H1 (cell line): ENCODE data around the gene KDELR1. TPM values are rescaled to one million over a fixed set of nuclear protein-coding genes. Genes with fewer than 3 reads are reported as not detected.

Experiments used
- CTCF ChIA-PET: fragments of 300-600 bp; sonication (Branson Sonifier 250); formaldehyde crosslinking; loops from one replicate; lab custom pipeline; 2021; ENCODE audit not compliant: partially characterized antibody; lab: Charles Lee
- POLR2A ChIA-PET: fragments of 300-600 bp; sonication (Branson Sonifier 250); formaldehyde crosslinking; loops from one replicate; lab custom pipeline; 2021; ENCODE audit warnings: inconsistent platforms; ENCODE audit not compliant: partially characterized antibody; lab: Charles Lee
- DNase-seq, 2 experiments: peaks; one replicate each; pipeline versions ENCODE4 v3.0.0 to v3.0.0-alpha.2; 2010 to 2022; ENCODE audit warnings: low spot score in 2 of 2, low read depth in 1 of 2, mixed read lengths in 1 of 2
- FAIRE-seq: peaks from 2 replicates; lab custom pipeline; 2011; peaks lifted over from hg19 to GRCh38; lab: Jason Lieb, UNC
- H2AFZ ChIP-seq: 2 replicates; pipeline ENCODE4 v1.8.1; 2012; ENCODE audit warnings: low read length, inconsistent platforms
- H2AK5ac ChIP-seq: 2 replicates; pipeline ENCODE4 v1.6.1; 2013; ENCODE audit warnings: low read depth, low read length
- H2BK120ac ChIP-seq: replicated peaks from 2 replicates; pipeline ENCODE3; 2013; ENCODE audit warnings: low read depth, low read length, inconsistent platforms
- H2BK12ac ChIP-seq: 2 replicates; pipeline ENCODE4 v1.6.1; 2013; ENCODE audit warnings: low read depth, low read length
- H2BK15ac ChIP-seq: 2 replicates; pipeline ENCODE4 v1.6.1; 2013; ENCODE audit warnings: low read length
- H2BK20ac ChIP-seq: 2 replicates; pipeline ENCODE4 v1.6.1; 2013; ENCODE audit warnings: low read length
- H2BK5ac ChIP-seq: 2 replicates; pipeline ENCODE4 v1.6.1; 2013; ENCODE audit warnings: low read depth, low read length
- H3K14ac ChIP-seq: 2 replicates; pipeline ENCODE4 v1.6.1; 2013; ENCODE audit warnings: inconsistent platforms; ENCODE audit not compliant: insufficient read length
- H3K18ac ChIP-seq: 2 replicates; pipeline ENCODE4 v1.6.1; 2013; ENCODE audit warnings: low read length; ENCODE audit errors: extremely low read depth
- H3K23ac ChIP-seq: 2 replicates; pipeline ENCODE4 v1.6.1; 2013; ENCODE audit warnings: inconsistent platforms; ENCODE audit not compliant: insufficient read length
- H3K23me2 ChIP-seq: 2 replicates; pipeline ENCODE4 v1.6.1; 2013; ENCODE audit warnings: low read depth, low read length
- H3K27ac ChIP-seq: 2 replicates; pipeline ENCODE4 v1.6.1; 2011; ENCODE audit warnings: low read depth, low read length, inconsistent platforms
- H3K27me3 ChIP-seq, 4 experiments: replicated peaks in 1 of 4; 1 replicate in 1 of 4; 2 replicates in 3 of 4; pipeline versions ENCODE4 v1.6.1 to v1.8.1; 2011 to 2013; ENCODE audit warnings: low read length in 3 of 4, mild to moderate bottlenecking in 3 of 4, inconsistent platforms in 2 of 4, mixed read lengths in 2 of 4, moderate library complexity in 1 of 4; ENCODE audit not compliant: control insufficient read depth in 3 of 4, insufficient read depth in 3 of 4; ENCODE audit errors: extremely low read depth in 1 of 4
- H3K36me3 ChIP-seq, 4 experiments: 2 replicates each; pipeline versions ENCODE4 v1.6.1 to v1.8.1; 2011 to 2013; ENCODE audit warnings: mild to moderate bottlenecking in 4 of 4, low read length in 3 of 4, moderate library complexity in 2 of 4, control low read depth in 1 of 4, inconsistent platforms in 1 of 4; ENCODE audit not compliant: insufficient read depth in 4 of 4, control insufficient read depth in 2 of 4
- H3K4ac ChIP-seq: replicated peaks from 2 replicates; pipeline ENCODE3; 2013; ENCODE audit warnings: low read length, low read depth, mixed read lengths, inconsistent platforms; ENCODE audit not compliant: insufficient read length
- H3K4me1 ChIP-seq, 4 experiments: replicated peaks in 1 of 4; 1 replicate in 1 of 4; 2 replicates in 3 of 4; pipeline versions ENCODE4 v1.6.1 to v1.8.1; 2011 to 2013; ENCODE audit warnings: low read length in 3 of 4, inconsistent platforms in 2 of 4, mixed read lengths in 1 of 4; ENCODE audit not compliant: insufficient read depth in 4 of 4, control insufficient read depth in 3 of 4
- H3K4me2 ChIP-seq, 2 experiments: 2 replicates each; pipeline versions ENCODE4 v1.6.1 to v1.8.1; 2011 to 2013; ENCODE audit warnings: low read depth in 2 of 2, low read length in 2 of 2, control low read depth in 1 of 2, inconsistent platforms in 1 of 2, mild to moderate bottlenecking in 1 of 2; ENCODE audit not compliant: insufficient read depth in 1 of 2
- H3K4me3 ChIP-seq, 4 experiments: fragments of 200-600, 300-600 bp in 1 of 4; sonication (generic), shearing (Covaris generic), sonication (Bioruptor Twin) in 1 of 4; 2 replicates each; pipeline versions ENCODE4 v1.5.1 to v1.8.1; 2011 to 2016; ENCODE audit warnings: low read length in 4 of 4, low read depth in 3 of 4, control low read depth in 2 of 4, inconsistent platforms in 2 of 4, mild to moderate bottlenecking in 2 of 4, mixed read lengths in 1 of 4, moderate library complexity in 1 of 4; ENCODE audit not compliant: insufficient read depth in 2 of 4; ENCODE audit errors: extremely low read depth in 1 of 4
- H3K56ac ChIP-seq: replicated peaks from 2 replicates; pipeline ENCODE3; 2013; ENCODE audit warnings: low read depth, mild to moderate bottlenecking, mixed read lengths, low read length, inconsistent platforms; ENCODE audit not compliant: insufficient read length
- H3K79me1 ChIP-seq: 2 replicates; pipeline ENCODE4 v1.6.1; 2013; ENCODE audit warnings: low read depth, low read length, control low read depth
- H3K79me2 ChIP-seq, 2 experiments: 2 replicates each; pipeline versions ENCODE4 v1.6.1 to v1.8.1; 2012 to 2013; ENCODE audit warnings: low read length in 2 of 2, mild to moderate bottlenecking in 2 of 2, inconsistent platforms in 1 of 2; ENCODE audit not compliant: insufficient read depth in 2 of 2, control insufficient read depth in 1 of 2
- H3K9ac ChIP-seq, 4 experiments: replicated peaks in 1 of 4; 1 replicate in 1 of 4; 2 replicates in 3 of 4; pipeline versions ENCODE4 v1.6.1 to v1.8.1; 2011 to 2013; ENCODE audit warnings: low read depth in 3 of 4, low read length in 3 of 4, control low read depth in 2 of 4, mild to moderate bottlenecking in 2 of 4, moderate library complexity in 2 of 4, inconsistent platforms in 1 of 4; ENCODE audit errors: extremely low read depth in 1 of 4
- H3K9me3 ChIP-seq, 2 experiments: 2 replicates each; pipeline versions ENCODE4 v1.6.1 to v1.8.1; 2012 to 2013; ENCODE audit warnings: mild to moderate bottlenecking in 2 of 2, moderate library complexity in 2 of 2, control low read depth in 1 of 2, inconsistent platforms in 1 of 2, low read depth in 1 of 2, low read length in 1 of 2, mixed read lengths in 1 of 2; ENCODE audit not compliant: insufficient read depth in 2 of 2
- H4K20me1 ChIP-seq, 2 experiments: replicated peaks in 1 of 2; 2 replicates each; pipeline versions ENCODE3 to v1.8.1; 2011 to 2013; ENCODE audit warnings: inconsistent platforms in 2 of 2, low read length in 2 of 2, mild to moderate bottlenecking in 1 of 2; ENCODE audit not compliant: insufficient read depth in 2 of 2, control insufficient read depth in 1 of 2
- H4K5ac ChIP-seq: 2 replicates; pipeline ENCODE4 v1.6.1; 2013; ENCODE audit warnings: low read length, low read depth, mixed read lengths, inconsistent platforms; ENCODE audit not compliant: insufficient read length
- H4K8ac ChIP-seq: 2 replicates; pipeline ENCODE4 v1.8.0; 2013; ENCODE audit warnings: mild to moderate bottlenecking, moderate library complexity, low read length, inconsistent platforms; ENCODE audit not compliant: insufficient read depth; ENCODE audit errors: extremely low read depth
- H4K91ac ChIP-seq: replicated peaks from 2 replicates; pipeline ENCODE3; 2013; ENCODE audit warnings: low read length, mixed read lengths, inconsistent platforms; ENCODE audit not compliant: insufficient read length
- CBX5 ChIP-seq: fragments of 300-800, 300-1000 bp; sonication (generic); IDR thresholded peaks from 2 replicates; pipeline ENCODE4 v1.7.1; 2016; ENCODE audit warnings: antibody characterized with exemption, low read length, low read depth
- CBX8 ChIP-seq: fragments of 300-800, 300-1000 bp; sonication (generic); IDR thresholded peaks from 2 replicates; pipeline ENCODE4 v1.7.1; 2016; ENCODE audit warnings: low read depth, low read length, borderline replicate concordance
- CHD1 ChIP-seq: IDR thresholded peaks from 2 replicates; pipeline ENCODE4 v1.6.1; 2012; ENCODE audit warnings: low read depth, low read length, improper control_type of control experiment
- HDAC6 ChIP-seq: IDR thresholded peaks from one replicate; pipeline ENCODE4 v1.7.1; 2012; ENCODE audit warnings: low read depth, mild to moderate bottlenecking, inconsistent platforms, low read length, moderate library complexity
- KDM5A ChIP-seq: fragments of 200-600 bp; IDR thresholded peaks from 2 replicates; pipeline ENCODE4 v1.7.1; 2012; ENCODE audit warnings: mild to moderate bottlenecking, low read length, inconsistent platforms, mixed read lengths
- NANOG ChIP-seq: IDR thresholded peaks from 2 replicates; pipeline ENCODE4 v1.6.1; 2011; ENCODE audit warnings: low read length, low read depth, mild to moderate bottlenecking, inconsistent platforms; ENCODE audit not compliant: insufficient read depth, poor library complexity, severe bottlenecking
- PHF8 ChIP-seq: fragments of 200-600 bp; sonication (generic); conservative IDR thresholded peaks from 2 replicates; pipeline ENCODE4 v1.7.1; 2012; ENCODE audit warnings: low read depth, mild to moderate bottlenecking, inconsistent platforms, low read length, moderate library complexity
- POLR2A ChIP-seq, 2 experiments: IDR thresholded peaks; 1 replicate in 1 of 2; 2 replicates in 1 of 2; pipeline ENCODE4 v1.6.1; 2011; ENCODE audit warnings: low read depth in 2 of 2, low read length in 2 of 2, mild to moderate bottlenecking in 2 of 2; ENCODE audit errors: control extremely low read depth in 1 of 2
- RAD21 ChIP-seq, 2 experiments: IDR thresholded peaks in 1 of 2; conservative IDR thresholded peaks in 1 of 2; 2 replicates each; pipeline ENCODE4 v1.6.1; 2011; ENCODE audit warnings: low read depth in 2 of 2, low read length in 2 of 2, improper control_type of control experiment in 1 of 2, inconsistent platforms in 1 of 2, mild to moderate bottlenecking in 1 of 2, moderate library complexity in 1 of 2
- RNF2 ChIP-seq: fragments of 200-900, 300-1000 bp; sonication (generic); IDR thresholded peaks from 2 replicates; pipeline ENCODE4 v1.7.1; 2016; ENCODE audit warnings: borderline replicate concordance, low read depth, mild to moderate bottlenecking, antibody characterized with exemption, low read length; ENCODE audit not compliant: poor library complexity, severe bottlenecking; ENCODE audit errors: missing control alignments
- SIRT6 ChIP-seq: IDR thresholded peaks from one replicate; pipeline ENCODE4 v1.7.1; 2012; ENCODE audit warnings: low read length, inconsistent platforms
- TAF1 ChIP-seq: IDR thresholded peaks from 2 replicates; pipeline ENCODE4 v1.6.1; 2011; ENCODE audit warnings: mild to moderate bottlenecking, low read depth, low read length
- WGBS, 2 experiments: shearing (Covaris generic) in 1 of 2; methylation state at CpG; one replicate each; pipeline versions ENCODE4 v1.1.6 to v1.1.7; 2013 to 2015; ENCODE audit warnings: low lambda C conversion rate in 2 of 2, mixed read lengths in 2 of 2, inconsistent platforms in 1 of 2, low coverage in 1 of 2, missing lambda C conversion rate in 1 of 2; ENCODE audit not compliant: insufficient replicate concordance in 2 of 2, insufficient coverage in 1 of 2, insufficient read length in 1 of 2; ENCODE audit errors: extremely low coverage in 1 of 2, missing lambda C conversion rate in 1 of 2; 5-methylcytosine and 5-hydroxymethylcytosine counted together
- polyA plus RNA-seq, 7 experiments: library from polyadenylated mRNA; depleted of rRNA in 3 of 7; stranded (reverse) in 5 of 7; unstranded in 2 of 7; fragments of >200 nt in 5 of 7; fragments of 200-250 nt in 2 of 7; gene quantifications; 1 replicate in 5 of 7; 2 replicates in 1 of 7; 4 replicates in 1 of 7; pipeline versions ENCODE4 v1.2.1 to v1.2.3, GENCODE V29; 2011 to 2013; ENCODE audit warnings: missing spikeins in 2 of 7, mixed read lengths in 2 of 7
- total RNA-seq: library from RNA; stranded (reverse); fragmentation: NEBNext Ultra II Directional; extraction: Animal tissue kit (Norgen Biotek cat#: 25700); gene quantifications from 2 replicates; pipeline ENCODE4 v1.2.1, GENCODE V29; 2021

Gene KDELR1
- total and polyA plus RNA-seq, 2 of the 8 experiments (the other 6 are each of a cell fraction or from before 2014, with no cell fraction given) = 225 to 231 TPM

- CTCF ChIA-PET = interaction anchor here (1.0 to 2.6 kb wide), 8 partner anchors 11 to 108 kb away, joined by 3 to 11 read pairs (median 4); partner anchors contain the start of genes SYNGR4 and TMEM143
- 71% methylated on average over 5 of the region's 5 CpGs; no CpG with 5 or more reads in 1 of the 2 experiments for WGBS, 2 experiments
- peak overlapping the region in 2 of 4 experiments; percentile 6 to 18; a peak in 3 of 7 replicates for H3K9ac ChIP-seq
- no peak for TF ChIP-seq CBX5
- no peak for TF ChIP-seq CHD1
- TF ChIP-seq SIRT6 = no peak
- no peak for TF ChIP-seq HDAC6
- TF ChIP-seq PHF8 = no peak
- TF ChIP-seq KDM5A = no peak
- TF ChIP-seq RNF2 = no peak
- no peak for TF ChIP-seq CBX8
- no peak for TF ChIP-seq NANOG
- 0 out of 2 replicates have a peak, but pooled peaks have one; percentile 17 for TF ChIP-seq TAF1
- no peak for TF ChIP-seq RAD21 (IDR thresholded peaks at IDR 0.05 in 1 of 2, conservative IDR thresholded peaks at IDR 0.05 in 1 of 2; ENCODE audit: low read depth in 2 of 2, low read length in 2 of 2)
- TF ChIP-seq POLR2A (IDR thresholded peaks at IDR 0.05; ENCODE audit: control extremely low read depth in 1 of 2, low read depth in 2 of 2, low read length in 2 of 2) = peak; percentile 24 to 34; a peak in 2 of 3 replicates
These were observed 9.9 kb upstream of the KDELR1 start for GRCh38 chr19:48401287-48401686.

More at GRCh38 chr19:48401287-48401686, 9.9 kb upstream of the KDELR1 start:
- peak overlapping the region; percentile 43 for H2AK5ac ChIP-seq
- DNase-seq (peak in 1 of 2 experiments; percentile 53), FAIRE-seq (no peak)
- H2BK5ac ChIP-seq = peak overlapping the region; percentile 94
- H3K4ac ChIP-seq = peak overlapping the region; percentile 62
- peak overlapping the region in 1 of 4 experiments; percentile 32; a peak in 1 of 8 replicates for H3K4me3 ChIP-seq
- H3K27me3 ChIP-seq = peaks cover 0 to 17% (median 13%) of the 10 kb centered on the region in 4 experiments; a peak in 5 of 7 replicates
- H2BK15ac ChIP-seq = no peak overlapping the region
- H3K23ac ChIP-seq = no peak overlapping the region
- POLR2A ChIA-PET = interaction anchor here (0.6 to 5.4 kb wide), 16 partner anchors 9 to 214 kb away, joined by 3 to 57 read pairs (median 8); partner anchors contain the start of genes FAM83E, GRWD1, KDELR1 and SYNGR4
- H4K8ac ChIP-seq = no peak overlapping the region
- no peak overlapping the region for H2AFZ ChIP-seq
- H3K79me2 ChIP-seq = no peaks in the 10 kb centered on the region
- peak overlapping the region; percentile 76 to 100; a peak in 3 of 4 replicates for H3K4me2 ChIP-seq
- peak overlapping the region; percentile 74 for H3K27ac ChIP-seq
- no peaks in the 10 kb centered on the region for H3K36me3 ChIP-seq
- H2BK20ac ChIP-seq = peak overlapping the region; percentile 91; the same call in 1 of the 2 replicates
- no peaks in the 10 kb centered on the region for H3K9me3 ChIP-seq
- no peak overlapping the region for H3K56ac ChIP-seq
- no peaks in the 10 kb centered on the region for H4K20me1 ChIP-seq
- peak overlapping the region; percentile 47 for H4K5ac ChIP-seq
- H2BK120ac ChIP-seq = peak overlapping the region; percentile 81
- H3K14ac ChIP-seq = no peak overlapping the region
- peaks cover 20% of the 10 kb centered on the region for H3K23me2 ChIP-seq
- peak overlapping the region; percentile 93 for H4K91ac ChIP-seq
- H3K4me1 ChIP-seq = peaks cover 8 to 27% (median 18%) of the 10 kb centered on the region in 4 experiments
- H3K18ac ChIP-seq = peak overlapping the region; percentile 71; the same call in 1 of the 2 replicates
- H3K79me1 ChIP-seq = no peaks in the 10 kb centered on the region; the same call in none of the 2 replicates
- peak overlapping the region; percentile 93 for H2BK12ac ChIP-seq
